PFSK-1 (cell line): Measurements from ENCODE around the gene ZNF10.

Source experiments
- FOXP2 ChIP-seq: optimal IDR thresholded peaks from 2 replicates; pipeline ENCODE3; 2011; ENCODE audit warnings: borderline replicate concordance, control low read depth, inconsistent platforms; ENCODE audit not compliant: insufficient read depth; ENCODE audit errors: extremely low read length, extremely low read depth
- POLR2AphosphoS5 ChIP-seq: IDR thresholded peaks from 2 replicates; pipeline ENCODE4 v1.6.1; 2012; ENCODE audit warnings: low read depth, mild to moderate bottlenecking, control low read depth, low read length, moderate library complexity
- SIN3A ChIP-seq: IDR thresholded peaks from 2 replicates; pipeline ENCODE4 v1.6.1; 2012; ENCODE audit warnings: mild to moderate bottlenecking, low read length, moderate library complexity, borderline replicate concordance; ENCODE audit not compliant: insufficient read depth
- TAF1 ChIP-seq: IDR thresholded peaks from 2 replicates; pipeline ENCODE4 v1.6.1; 2012; ENCODE audit warnings: low read length, control low read depth, borderline replicate concordance; ENCODE audit not compliant: insufficient read depth
- TF ChIP-seq, protein P1 (sequence below), 2 experiments: IDR thresholded peaks; 2 replicates each; pipeline versions ENCODE4 v1.6.1 to v1.8.0; 2011 to 2012; ENCODE audit warnings: low read depth in 2 of 2, low read length in 2 of 2, control low read depth in 1 of 2, inconsistent platforms in 1 of 2, mild to moderate bottlenecking in 1 of 2, moderate library complexity in 1 of 2; ENCODE audit not compliant: insufficient read depth in 1 of 2

Gene ZNF10

DNA sequence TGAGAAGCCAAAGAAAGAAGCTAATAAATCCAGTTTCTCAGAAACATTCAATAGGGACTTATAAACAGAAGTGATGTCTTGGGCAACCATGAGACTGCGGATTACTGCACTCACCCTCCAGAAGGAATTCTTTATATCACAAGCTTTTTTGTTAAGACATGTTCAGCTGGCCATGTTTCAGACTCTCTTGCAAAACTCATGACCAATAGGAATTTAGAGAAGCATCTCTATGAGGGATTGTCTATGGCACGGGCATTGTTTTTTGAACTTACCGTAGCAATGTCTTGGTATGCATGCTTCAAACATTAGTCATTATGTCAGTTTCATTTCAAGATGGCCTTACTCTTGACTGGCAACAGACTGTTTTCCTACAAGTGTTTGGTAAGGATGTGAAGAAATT is 35.3 kb downstream of the ZNF10 start:
- no peak for TF ChIP-seq SIN3A
- TF ChIP-seq, protein P1, sequence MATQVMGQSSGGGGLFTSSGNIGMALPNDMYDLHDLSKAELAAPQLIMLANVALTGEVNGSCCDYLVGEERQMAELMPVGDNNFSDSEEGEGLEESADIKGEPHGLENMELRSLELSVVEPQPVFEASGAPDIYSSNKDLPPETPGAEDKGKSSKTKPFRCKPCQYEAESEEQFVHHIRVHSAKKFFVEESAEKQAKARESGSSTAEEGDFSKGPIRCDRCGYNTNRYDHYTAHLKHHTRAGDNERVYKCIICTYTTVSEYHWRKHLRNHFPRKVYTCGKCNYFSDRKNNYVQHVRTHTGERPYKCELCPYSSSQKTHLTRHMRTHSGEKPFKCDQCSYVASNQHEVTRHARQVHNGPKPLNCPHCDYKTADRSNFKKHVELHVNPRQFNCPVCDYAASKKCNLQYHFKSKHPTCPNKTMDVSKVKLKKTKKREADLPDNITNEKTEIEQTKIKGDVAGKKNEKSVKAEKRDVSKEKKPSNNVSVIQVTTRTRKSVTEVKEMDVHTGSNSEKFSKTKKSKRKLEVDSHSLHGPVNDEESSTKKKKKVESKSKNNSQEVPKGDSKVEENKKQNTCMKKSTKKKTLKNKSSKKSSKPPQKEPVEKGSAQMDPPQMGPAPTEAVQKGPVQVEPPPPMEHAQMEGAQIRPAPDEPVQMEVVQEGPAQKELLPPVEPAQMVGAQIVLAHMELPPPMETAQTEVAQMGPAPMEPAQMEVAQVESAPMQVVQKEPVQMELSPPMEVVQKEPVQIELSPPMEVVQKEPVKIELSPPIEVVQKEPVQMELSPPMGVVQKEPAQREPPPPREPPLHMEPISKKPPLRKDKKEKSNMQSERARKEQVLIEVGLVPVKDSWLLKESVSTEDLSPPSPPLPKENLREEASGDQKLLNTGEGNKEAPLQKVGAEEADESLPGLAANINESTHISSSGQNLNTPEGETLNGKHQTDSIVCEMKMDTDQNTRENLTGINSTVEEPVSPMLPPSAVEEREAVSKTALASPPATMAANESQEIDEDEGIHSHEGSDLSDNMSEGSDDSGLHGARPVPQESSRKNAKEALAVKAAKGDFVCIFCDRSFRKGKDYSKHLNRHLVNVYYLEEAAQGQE (IDR thresholded peaks at IDR 0.05; ENCODE audit: insufficient read depth in 1 of 2, low read depth in 2 of 2, low read length in 2 of 2): no peak
- no peak for TF ChIP-seq TAF1
- TF ChIP-seq POLR2AphosphoS5: no peak
- no peak for TF ChIP-seq FOXP2

DNA sequence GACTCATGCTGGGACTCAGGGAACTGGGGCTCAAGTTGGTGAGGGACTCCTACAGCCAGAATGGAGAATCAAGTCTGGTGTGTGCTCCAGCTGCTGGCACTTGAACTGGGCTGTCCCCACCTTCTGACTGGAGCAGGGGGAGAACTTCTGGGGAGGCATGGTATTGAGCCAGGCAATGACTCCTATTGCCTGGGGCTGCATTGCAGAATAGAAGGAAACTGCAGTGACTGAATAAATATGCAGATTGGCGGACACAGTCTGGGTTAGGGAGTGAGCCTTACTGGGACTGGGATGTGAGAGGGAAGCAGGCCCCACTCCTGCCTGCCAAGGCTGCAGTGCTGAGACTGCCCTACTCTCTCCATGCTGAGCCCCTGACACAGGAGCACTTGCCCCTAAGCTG is 42.1 kb downstream of the ZNF10 start:
- TF ChIP-seq SIN3A (no peak), POLR2AphosphoS5 (no peak), TAF1 (no peak), FOXP2 (no peak)
- TF ChIP-seq, protein P1 (IDR thresholded peaks at IDR 0.05; ENCODE audit: insufficient read depth in 1 of 2, low read depth in 2 of 2, low read length in 2 of 2): no peak

DNA sequence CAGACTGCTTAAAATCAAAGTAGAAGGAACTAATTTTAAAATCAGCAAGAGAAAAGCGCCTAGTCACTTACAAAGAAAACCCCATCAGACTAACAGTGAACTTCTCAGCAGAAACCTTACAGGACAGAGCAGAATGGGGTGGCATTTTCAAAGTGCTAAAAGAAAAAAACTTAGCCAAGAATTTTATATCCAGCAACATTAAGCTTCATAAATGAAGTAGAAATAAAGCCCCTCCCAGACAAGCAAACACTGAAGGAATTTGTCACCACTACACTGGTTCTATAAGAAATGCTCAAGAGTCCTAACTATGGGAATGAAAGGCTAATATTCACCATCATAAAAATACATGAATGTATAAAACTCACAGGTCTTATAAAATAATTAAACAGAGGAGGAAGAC is 44.5 kb downstream of the ZNF10 start:
- TF ChIP-seq SIN3A (no peak), TAF1 (no peak), POLR2AphosphoS5 (no peak), FOXP2 (no peak)
- TF ChIP-seq, protein P1 (IDR thresholded peaks at IDR 0.05; ENCODE audit: insufficient read depth in 1 of 2, low read depth in 2 of 2, low read length in 2 of 2): no peak

DNA sequence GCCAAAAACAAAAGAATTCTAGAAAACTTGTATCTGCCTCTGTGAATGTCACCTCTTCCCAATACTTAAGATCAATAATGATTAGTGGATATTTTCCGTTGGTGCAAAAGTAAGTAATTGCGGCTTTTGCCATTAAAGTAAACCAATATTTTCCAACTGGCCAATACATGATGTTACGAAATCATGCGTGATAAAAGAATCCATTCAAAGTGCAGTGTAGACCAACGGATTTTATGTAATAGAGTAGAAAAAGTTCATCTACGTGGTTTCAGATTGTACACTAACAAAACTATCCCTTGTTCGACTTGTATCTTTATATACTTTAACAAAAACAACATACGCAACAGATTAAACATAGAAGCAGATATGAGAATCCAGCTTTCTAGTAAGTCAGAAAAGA is 50.2 kb downstream of the ZNF10 start:
- TF ChIP-seq SIN3A (no peak), TAF1 (no peak), FOXP2 (no peak), POLR2AphosphoS5 (no peak)
- TF ChIP-seq, protein P1 (IDR thresholded peaks at IDR 0.05; ENCODE audit: insufficient read depth in 1 of 2, low read depth in 2 of 2, low read length in 2 of 2): no peak
